SK-N-SH treated with all-trans-retinoic acid at 6 μM for 48 hours (cell line): ENCODE results near the gene TMEM51.

Experiments
- ATAC-seq: fragments of 200-7000 bp; cut with Tn5 transposase; 3 replicates; pipeline ENCODE4 v1.9.1; 2020; ENCODE audit warnings: mild to moderate bottlenecking, moderate library complexity
- ARNTL ChIP-seq: fragments of 450-650 bp; formaldehyde crosslinking; IDR thresholded peaks from 2 replicates; pipeline ENCODE4 v1.5.0; 2020; ENCODE audit warnings: low read depth, mild to moderate bottlenecking, moderate library complexity, borderline replicate concordance
- CREB5 ChIP-seq: fragments of 250-450 bp; sonication (Bioruptor Pico); IDR thresholded peaks from 2 replicates; pipeline ENCODE4 v1.5.1; 2020; ENCODE audit warnings: low read depth, mild to moderate bottlenecking, moderate library complexity
- CSDC2 ChIP-seq: fragments of 250-450 bp; sonication (Bioruptor Pico); IDR thresholded peaks from 2 replicates; pipeline ENCODE4 v1.5.0; 2020; ENCODE audit warnings: mild to moderate bottlenecking, moderate library complexity
- ESRRG ChIP-seq: fragments of 250-450 bp; sonication (Bioruptor Pico); IDR thresholded peaks from 2 replicates; pipeline ENCODE4 v1.6.1; 2021; ENCODE audit warnings: mild to moderate bottlenecking
- OSR1 ChIP-seq: fragments of 250-450 bp; sonication (Bioruptor Pico); IDR thresholded peaks from 2 replicates; pipeline ENCODE4 v1.8.0; 2022; ENCODE audit warnings: moderate library complexity, mild to moderate bottlenecking, inconsistent platforms
- PPARA ChIP-seq: fragments of 250-450 bp; sonication (Bioruptor Pico); IDR thresholded peaks from 2 replicates; pipeline ENCODE4 v1.5.0; 2020; ENCODE audit warnings: mild to moderate bottlenecking, borderline replicate concordance
- RARB ChIP-seq: fragments of 250-450 bp; sonication (Bioruptor Pico); IDR thresholded peaks from 2 replicates; pipeline ENCODE4 v1.8.0; 2021; ENCODE audit warnings: mild to moderate bottlenecking, moderate library complexity
- SNAI2 ChIP-seq: fragments of 250-450 bp; sonication (Bioruptor Pico); IDR thresholded peaks from 2 replicates; pipeline ENCODE4 v1.5.0; 2020; ENCODE audit warnings: mild to moderate bottlenecking, moderate library complexity
- TCF4 ChIP-seq: fragments of 250-450 bp; sonication (Bioruptor Pico); IDR thresholded peaks from 2 replicates; pipeline ENCODE4 v1.8.0; 2021; ENCODE audit warnings: mild to moderate bottlenecking, moderate library complexity, borderline replicate concordance
- TOX ChIP-seq: fragments of 250-450 bp; sonication (Bioruptor Pico); IDR thresholded peaks from 2 replicates; pipeline ENCODE4 v1.8.0; 2021; ENCODE audit warnings: mild to moderate bottlenecking, moderate library complexity, borderline replicate concordance
- ZC3H10 ChIP-seq: fragments of 250-450 bp; sonication (Bioruptor Pico); IDR thresholded peaks from 2 replicates; pipeline ENCODE4 v1.5.1; 2021; ENCODE audit warnings: mild to moderate bottlenecking, moderate library complexity
- ZFP3 ChIP-seq: fragments of 250-450 bp; sonication (Bioruptor Pico); IDR thresholded peaks from 2 replicates; pipeline ENCODE4 v1.5.0; 2020; ENCODE audit warnings: mild to moderate bottlenecking, moderate library complexity
- ZNF565 ChIP-seq: fragments of 450-650 bp; formaldehyde crosslinking; conservative IDR thresholded peaks from 2 replicates; pipeline ENCODE4 v1.5.0; 2020; ENCODE audit warnings: low read depth, mild to moderate bottlenecking, moderate library complexity
- ZNF70 ChIP-seq: fragments of 450-650 bp; formaldehyde crosslinking; IDR thresholded peaks from 2 replicates; pipeline ENCODE4 v1.5.0; 2020; ENCODE audit warnings: mild to moderate bottlenecking, moderate library complexity
- ZNF8 ChIP-seq: fragments of 450-650 bp; formaldehyde crosslinking; IDR thresholded peaks from 2 replicates; pipeline ENCODE4 v1.5.0; 2020; ENCODE audit warnings: mild to moderate bottlenecking, moderate library complexity
- TF ChIP-seq, protein P1 (sequence below): fragments of 250-450 bp; sonication (Bioruptor Pico); IDR thresholded peaks from 2 replicates; pipeline ENCODE4 v1.8.0; 2021; ENCODE audit warnings: low read depth, mild to moderate bottlenecking, moderate library complexity, borderline replicate concordance
- TF ChIP-seq, protein P2 (sequence below): fragments of 250-450 bp; sonication (Bioruptor Pico); IDR thresholded peaks from 2 replicates; pipeline ENCODE4 v1.5.1; 2021; ENCODE audit warnings: mild to moderate bottlenecking, moderate library complexity
- TF ChIP-seq, protein P3 (sequence below): fragments of 250-450 bp; sonication (Bioruptor Pico); IDR thresholded peaks from 2 replicates; pipeline ENCODE4 v1.5.0; 2020; ENCODE audit warnings: mild to moderate bottlenecking, moderate library complexity

TMEM51 gene

GRCh38 chr1:15242766-15243165 is 89.2 kb downstream of the TMEM51 start (continued):
- TF ChIP-seq ARNTL (CRISPR knock-in tag) (no peak), ESRRG (CRISPR knock-in tag) (no peak), ZNF8 (CRISPR knock-in tag) (no peak), RARB (CRISPR knock-in tag) (no peak)

DNA sequence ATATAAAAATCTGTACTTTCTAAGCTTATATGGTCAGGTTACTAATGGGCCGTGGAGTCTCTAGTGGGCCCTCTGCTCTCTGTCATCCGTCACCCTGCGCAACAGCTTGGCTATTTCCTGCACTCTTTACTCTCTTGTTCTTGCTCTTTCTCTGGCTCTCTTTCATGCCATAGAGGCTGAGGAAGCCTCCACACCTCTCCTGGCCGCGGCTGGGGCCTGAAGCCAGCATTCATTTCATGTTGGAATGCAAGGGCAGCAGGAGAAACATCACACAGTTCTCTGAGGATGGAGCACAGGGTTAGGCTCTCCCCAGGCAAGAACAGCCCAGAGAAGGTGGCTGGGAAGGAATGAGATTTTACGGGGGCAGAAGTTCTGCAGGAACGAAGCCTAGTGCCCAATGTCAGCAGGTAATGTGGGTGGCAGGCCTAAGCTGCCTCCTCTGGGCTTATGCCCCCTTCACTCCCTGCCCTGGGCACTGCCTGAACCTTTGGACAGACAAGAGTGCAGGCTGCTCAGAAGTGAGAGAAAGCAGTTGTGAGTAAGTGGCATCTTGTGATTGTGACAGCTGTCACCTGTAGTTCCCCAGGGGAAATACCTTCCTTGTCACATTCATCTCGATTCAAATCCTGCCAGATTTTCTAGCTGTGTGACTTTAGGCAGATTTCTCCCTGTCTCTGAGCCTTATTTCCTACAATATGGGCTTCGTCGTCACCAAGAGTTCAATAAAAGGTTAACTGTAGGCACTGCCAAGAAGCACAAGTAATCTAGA is 89.9 kb downstream of the TMEM51 start:
- ATAC-seq, result no peak; the same call in 2 of the 3 replicates
- TF ChIP-seq, protein P1, sequence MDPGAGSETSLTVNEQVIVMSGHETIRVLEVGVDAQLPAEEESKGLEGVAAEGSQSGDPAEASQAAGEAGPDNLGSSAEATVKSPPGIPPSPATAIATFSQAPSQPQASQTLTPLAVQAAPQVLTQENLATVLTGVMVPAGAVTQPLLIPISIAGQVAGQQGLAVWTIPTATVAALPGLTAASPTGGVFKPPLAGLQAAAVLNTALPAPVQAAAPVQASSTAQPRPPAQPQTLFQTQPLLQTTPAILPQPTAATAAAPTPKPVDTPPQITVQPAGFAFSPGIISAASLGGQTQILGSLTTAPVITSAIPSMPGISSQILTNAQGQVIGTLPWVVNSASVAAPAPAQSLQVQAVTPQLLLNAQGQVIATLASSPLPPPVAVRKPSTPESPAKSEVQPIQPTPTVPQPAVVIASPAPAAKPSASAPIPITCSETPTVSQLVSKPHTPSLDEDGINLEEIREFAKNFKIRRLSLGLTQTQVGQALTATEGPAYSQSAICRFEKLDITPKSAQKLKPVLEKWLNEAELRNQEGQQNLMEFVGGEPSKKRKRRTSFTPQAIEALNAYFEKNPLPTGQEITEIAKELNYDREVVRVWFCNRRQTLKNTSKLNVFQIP (CRISPR knock-in tag), result no peak
- TF ChIP-seq TOX, result no peak
- no peak for TF ChIP-seq ESRRG (CRISPR knock-in tag)
- TF ChIP-seq TCF4 (CRISPR knock-in tag), result no peak
- TF ChIP-seq, protein P2, sequence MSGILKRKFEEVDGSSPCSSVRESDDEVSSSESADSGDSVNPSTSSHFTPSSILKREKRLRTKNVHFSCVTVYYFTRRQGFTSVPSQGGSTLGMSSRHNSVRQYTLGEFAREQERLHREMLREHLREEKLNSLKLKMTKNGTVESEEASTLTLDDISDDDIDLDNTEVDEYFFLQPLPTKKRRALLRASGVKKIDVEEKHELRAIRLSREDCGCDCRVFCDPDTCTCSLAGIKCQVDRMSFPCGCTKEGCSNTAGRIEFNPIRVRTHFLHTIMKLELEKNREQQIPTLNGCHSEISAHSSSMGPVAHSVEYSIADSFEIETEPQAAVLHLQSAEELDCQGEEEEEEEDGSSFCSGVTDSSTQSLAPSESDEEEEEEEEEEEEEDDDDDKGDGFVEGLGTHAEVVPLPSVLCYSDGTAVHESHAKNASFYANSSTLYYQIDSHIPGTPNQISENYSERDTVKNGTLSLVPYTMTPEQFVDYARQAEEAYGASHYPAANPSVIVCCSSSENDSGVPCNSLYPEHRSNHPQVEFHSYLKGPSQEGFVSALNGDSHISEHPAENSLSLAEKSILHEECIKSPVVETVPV (CRISPR knock-in tag), result no peak
- TF ChIP-seq CREB5 (CRISPR knock-in tag), result no peak
- TF ChIP-seq CSDC2 (CRISPR knock-in tag), result no peak
- TF ChIP-seq ZFP3 (CRISPR knock-in tag), result no peak
- TF ChIP-seq PPARA (CRISPR knock-in tag), result no peak
- no peak for TF ChIP-seq ZNF8 (CRISPR knock-in tag)

DNA sequence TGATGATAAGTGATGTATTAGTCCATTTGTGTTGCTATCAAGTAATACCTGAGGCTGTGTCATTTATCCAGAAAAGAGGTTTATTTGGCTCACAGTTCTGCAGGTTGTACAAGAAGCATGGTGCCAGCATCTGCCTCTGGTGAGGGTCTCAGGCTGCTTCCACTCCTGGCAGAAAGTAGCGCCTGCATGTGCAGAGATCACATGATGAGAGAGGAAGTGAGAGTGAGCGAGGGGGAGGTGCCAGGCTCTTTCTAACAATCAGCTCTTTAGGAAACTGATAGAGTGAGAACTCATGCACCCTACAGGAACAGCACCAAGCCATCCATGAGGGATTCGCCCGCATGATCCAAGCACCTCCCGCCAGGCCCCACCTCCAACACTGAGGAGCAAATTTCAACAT is 91.3 kb downstream of the TMEM51 start:
- TF ChIP-seq OSR1 (no peak), ZNF8 (CRISPR knock-in tag) (no peak), ZNF565 (CRISPR knock-in tag) (no peak), ARNTL (CRISPR knock-in tag) (no peak), ZC3H10 (no peak)
- TF ChIP-seq, protein P3, sequence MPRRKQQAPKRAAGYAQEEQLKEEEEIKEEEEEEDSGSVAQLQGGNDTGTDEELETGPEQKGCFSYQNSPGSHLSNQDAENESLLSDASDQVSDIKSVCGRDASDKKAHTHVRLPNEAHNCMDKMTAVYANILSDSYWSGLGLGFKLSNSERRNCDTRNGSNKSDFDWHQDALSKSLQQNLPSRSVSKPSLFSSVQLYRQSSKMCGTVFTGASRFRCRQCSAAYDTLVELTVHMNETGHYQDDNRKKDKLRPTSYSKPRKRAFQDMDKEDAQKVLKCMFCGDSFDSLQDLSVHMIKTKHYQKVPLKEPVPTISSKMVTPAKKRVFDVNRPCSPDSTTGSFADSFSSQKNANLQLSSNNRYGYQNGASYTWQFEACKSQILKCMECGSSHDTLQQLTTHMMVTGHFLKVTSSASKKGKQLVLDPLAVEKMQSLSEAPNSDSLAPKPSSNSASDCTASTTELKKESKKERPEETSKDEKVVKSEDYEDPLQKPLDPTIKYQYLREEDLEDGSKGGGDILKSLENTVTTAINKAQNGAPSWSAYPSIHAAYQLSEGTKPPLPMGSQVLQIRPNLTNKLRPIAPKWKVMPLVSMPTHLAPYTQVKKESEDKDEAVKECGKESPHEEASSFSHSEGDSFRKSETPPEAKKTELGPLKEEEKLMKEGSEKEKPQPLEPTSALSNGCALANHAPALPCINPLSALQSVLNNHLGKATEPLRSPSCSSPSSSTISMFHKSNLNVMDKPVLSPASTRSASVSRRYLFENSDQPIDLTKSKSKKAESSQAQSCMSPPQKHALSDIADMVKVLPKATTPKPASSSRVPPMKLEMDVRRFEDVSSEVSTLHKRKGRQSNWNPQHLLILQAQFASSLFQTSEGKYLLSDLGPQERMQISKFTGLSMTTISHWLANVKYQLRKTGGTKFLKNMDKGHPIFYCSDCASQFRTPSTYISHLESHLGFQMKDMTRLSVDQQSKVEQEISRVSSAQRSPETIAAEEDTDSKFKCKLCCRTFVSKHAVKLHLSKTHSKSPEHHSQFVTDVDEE, result no peak
- no peak for ATAC-seq

DNA sequence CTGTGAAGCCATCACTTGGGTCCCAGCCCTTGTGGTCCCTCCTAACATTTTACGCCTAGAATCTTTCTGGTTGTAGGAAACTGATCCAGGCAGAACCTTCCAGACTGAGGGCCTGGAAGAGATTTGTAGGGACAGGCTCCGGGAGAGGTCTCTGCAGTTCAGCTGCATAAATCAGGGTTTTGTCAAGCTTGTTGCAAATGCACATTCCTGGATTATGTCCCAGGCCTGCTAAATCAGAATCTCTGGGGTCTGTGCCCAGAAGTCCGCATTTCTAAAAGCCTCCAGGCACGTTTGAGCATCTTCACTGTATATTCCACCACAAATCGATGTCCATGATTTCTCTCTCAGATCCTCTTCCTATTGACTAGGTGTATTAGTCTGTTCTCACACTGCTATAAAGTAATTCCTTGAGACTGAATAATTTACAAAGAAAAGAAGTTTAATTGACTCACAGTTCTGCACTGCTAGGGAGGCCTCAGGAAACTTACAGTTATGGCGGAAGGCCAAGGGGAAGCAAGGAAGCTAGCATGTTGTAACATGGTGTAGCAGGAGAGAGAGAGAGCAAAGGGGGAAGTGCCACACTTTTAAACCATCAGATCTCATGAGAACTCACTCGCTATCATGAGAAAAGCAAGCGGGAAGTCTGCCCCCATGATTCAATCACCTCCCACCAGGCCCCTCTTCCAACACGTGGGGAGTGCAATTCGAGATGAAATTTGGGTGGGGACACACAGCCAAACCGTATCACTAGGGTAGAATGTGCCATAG is 92.2 kb downstream of the TMEM51 start:
- ATAC-seq, result no peak
- no peak for TF ChIP-seq CSDC2 (CRISPR knock-in tag)
- no peak for TF ChIP-seq ZNF565 (CRISPR knock-in tag)
- TF ChIP-seq ZNF70, result no peak
- TF ChIP-seq, protein P2 (CRISPR knock-in tag), result no peak
- no peak for TF ChIP-seq TCF4 (CRISPR knock-in tag)
- TF ChIP-seq CREB5 (CRISPR knock-in tag), result no peak
- TF ChIP-seq SNAI2 (CRISPR knock-in tag), result no peak
